OCI-LY7 (cell line): ENCODE measurements around the gene MRPS26. TPM values are rescaled to one million over a fixed set of nuclear protein-coding genes. Genes with fewer than 3 reads are reported as not detected.

Experiments
- BruUV-seq: library from RNA; stranded (reverse); fragments of 400-500 nt; replicated peaks from 2 replicates; lab custom pipeline; 2021; lab: Mats Ljungman, UMichigan
- CTCF ChIA-PET: fragments of 300-600 bp; sonication (Branson Sonifier 250); formaldehyde crosslinking; loops from one replicate; lab custom pipeline; 2022; ENCODE audit warnings: antibody characterized with exemption; ENCODE audit not compliant: unreplicated experiment; lab: Charles Lee
- POLR2A ChIA-PET: fragments of 300-600 bp; sonication (Branson Sonifier 250); formaldehyde crosslinking; loops from one replicate; lab custom pipeline; 2022; ENCODE audit warnings: antibody characterized with exemption; lab: Charles Lee
- DNase-seq: peaks from one replicate; pipeline ENCODE4 v3.0.0-alpha.2; 2015; ENCODE audit warnings: low spot score
- H2AFZ ChIP-seq: fragments of 200-600 bp; sonication (generic), shearing (Covaris generic); 2 replicates; pipeline ENCODE4 v1.6.1; 2014; ENCODE audit warnings: mild to moderate bottlenecking, antibody characterized with exemption, low read length, moderate library complexity
- H3K27ac ChIP-seq: fragments of 200-600 bp; sonication (generic); 2 replicates; pipeline ENCODE4 v1.5.1; 2014; ENCODE audit warnings: mixed run types, low read depth, mild to moderate bottlenecking, moderate library complexity, low read length, inconsistent platforms; ENCODE audit not compliant: poor library complexity, severe bottlenecking
- H3K36me3 ChIP-seq: fragments of 200-600 bp; sonication (generic); 2 replicates; pipeline ENCODE4 v1.6.1; 2014; ENCODE audit warnings: mild to moderate bottlenecking, antibody characterized with exemption, low read length, moderate library complexity, mixed read lengths; ENCODE audit not compliant: insufficient read depth
- H3K4me1 ChIP-seq: fragments of 200-600 bp; sonication (generic); 2 replicates; pipeline ENCODE4 v1.5.1; 2014; ENCODE audit warnings: mild to moderate bottlenecking, low read length; ENCODE audit not compliant: insufficient read depth, poor library complexity, severe bottlenecking
- H3K4me2 ChIP-seq: fragments of 200-600 bp; sonication (generic); 2 replicates; pipeline ENCODE4 v1.6.1; 2014; ENCODE audit warnings: mild to moderate bottlenecking, low read length
- H3K4me3 ChIP-seq: fragments of 200-600 bp; sonication (generic); 2 replicates; pipeline ENCODE4 v1.5.1; 2014; ENCODE audit warnings: mild to moderate bottlenecking, low read depth, low read length; ENCODE audit not compliant: poor library complexity, severe bottlenecking
- H3K79me2 ChIP-seq: fragments of 200-600 bp; sonication (generic); 2 replicates; pipeline ENCODE4 v1.6.1; 2016; ENCODE audit warnings: low read depth, mild to moderate bottlenecking, low read length, moderate library complexity, mixed read lengths; ENCODE audit not compliant: insufficient read depth
- H3K9me2 ChIP-seq: fragments of 200-600 bp; sonication (generic); 2 replicates; pipeline ENCODE4 v1.6.1; 2016; ENCODE audit warnings: mild to moderate bottlenecking, low read length, mixed read lengths; ENCODE audit not compliant: insufficient read depth
- H3K9me3 ChIP-seq: fragments of 200-600 bp; sonication (generic); 2 replicates; pipeline ENCODE4 v1.6.1; 2014; ENCODE audit warnings: mild to moderate bottlenecking, mixed run types, low read length, mixed read lengths
- H4K20me1 ChIP-seq: fragments of 200-600 bp; sonication (generic); 2 replicates; pipeline ENCODE4 v1.6.1; 2014; ENCODE audit warnings: mild to moderate bottlenecking, antibody characterized with exemption, low read length, moderate library complexity, mixed read lengths; ENCODE audit not compliant: insufficient read depth
- CTCF ChIP-seq: fragments of 200-600 bp; sonication (generic); conservative IDR thresholded peaks from 2 replicates; pipeline ENCODE4 v1.5.1; 2014; ENCODE audit warnings: mild to moderate bottlenecking, antibody characterized with exemption, low read length, moderate library complexity, mixed read lengths
- EZH2phosphoT487 ChIP-seq: fragments of 200-600 bp; sonication (generic); IDR thresholded peaks from 2 replicates; pipeline ENCODE4 v1.6.1; 2018; ENCODE audit warnings: low read depth, borderline replicate concordance, mild to moderate bottlenecking, mixed run types, antibody characterized with exemption, low read length, moderate library complexity, mixed read lengths
- intact Hi-C: fragments of 100-400 bp; cut with micrococcal nuclease; formaldehyde crosslinking; loops from one replicate; pipeline ENCODE4 v1.10.0; 2022; ENCODE audit not compliant: unreplicated experiment
- total RNA-seq, 2 experiments: library from RNA; depleted of rRNA in 1 of 2; stranded (reverse); fragments of >200 nt in 1 of 2; shearing (Covaris generic) in 1 of 2; gene quantifications; 2 replicates each; pipeline ENCODE4 v1.2.3, GENCODE V29; 2014 to 2022

The MRPS26 gene
- total RNA-seq, 2 experiments from 2014 or later = 73.2 to 78.1 TPM

GRCh38 chr20:3068075-3068474, 22.2 kb downstream of the MRPS26 start:
- Histone ChIP-seq H3K27ac (no peak overlapping the region), H3K9me2 (no peaks in the 10 kb centered on the region), H3K4me3 (no peak overlapping the region), H4K20me1 (no peaks in the 10 kb centered on the region), H2AFZ (no peak overlapping the region), H3K4me2 (no peak overlapping the region), H3K36me3 (no peaks in the 10 kb centered on the region), H3K9me3 (no peaks in the 10 kb centered on the region), H3K4me1 (no peaks in the 10 kb centered on the region), H3K79me2 (no peaks in the 10 kb centered on the region)
- CTCF ChIA-PET = no interaction called here
- intact Hi-C loops = no loop called here
- BruUV-seq = no TSS peak
- POLR2A ChIA-PET = interaction anchor here (0.6 kb wide), 1 partner anchor 152 kb away, joined by 4 read pairs; no protein-coding TSS in a partner anchor
- DNase-seq = no peak
- TF ChIP-seq EZH2phosphoT487 (no peak), CTCF (no peak)

GRCh38 chr20:3068986-3069900, 23.4 kb downstream of the MRPS26 start:
- H3K4me3 ChIP-seq = no peak overlapping the region
- H3K36me3 ChIP-seq = no peaks in the 10 kb centered on the region
- H2AFZ ChIP-seq = no peak overlapping the region
- no peaks in the 10 kb centered on the region for H3K9me2 ChIP-seq
- TF ChIP-seq CTCF (peak; percentile 66), EZH2phosphoT487 (no peak)
- H3K27ac ChIP-seq = no peak overlapping the region
- peak; percentile 45 for DNase-seq
- ChIA-PET POLR2A (no interaction called here), CTCF (no interaction called here)
- H3K9me3 ChIP-seq = no peaks in the 10 kb centered on the region
- H3K4me2 ChIP-seq = no peak overlapping the region
- H4K20me1 ChIP-seq = no peaks in the 10 kb centered on the region
- intact Hi-C loops = no loop called here
- no peaks in the 10 kb centered on the region for H3K79me2 ChIP-seq
- no peaks in the 10 kb centered on the region for H3K4me1 ChIP-seq
- no TSS peak for BruUV-seq

- no peak overlapping the region for H2AFZ ChIP-seq
- no peak for DNase-seq
- ChIA-PET CTCF (no interaction called here), POLR2A (no interaction called here)
- no peak for TF ChIP-seq EZH2phosphoT487
- intact Hi-C loops = no loop called here
- no peak overlapping the region for H3K4me3 ChIP-seq
- no peaks in the 10 kb centered on the region for H3K9me3 ChIP-seq
- no peaks in the 10 kb centered on the region for H3K79me2 ChIP-seq
- BruUV-seq = no TSS peak
- H4K20me1 ChIP-seq = no peaks in the 10 kb centered on the region
- no peaks in the 10 kb centered on the region for H3K9me2 ChIP-seq
- H3K4me1 ChIP-seq = no peaks in the 10 kb centered on the region
- H3K27ac ChIP-seq = no peak overlapping the region
- no peak overlapping the region for H3K4me2 ChIP-seq
- H3K36me3 ChIP-seq = no peaks in the 10 kb centered on the region
Observed at GRCh38 chr20:3070725-3071124, 24.9 kb downstream of the MRPS26 start.
